ENCODE measurements around the gene ZNF407. TPM values are rescaled to one million over a fixed set of nuclear protein-coding genes. Genes with fewer than 3 reads are reported as not detected.

Gene ZNF407
- total and polyA plus RNA-seq, 10 donors: 2.0 to 41.0 (median 26.3) TPM

DNA sequence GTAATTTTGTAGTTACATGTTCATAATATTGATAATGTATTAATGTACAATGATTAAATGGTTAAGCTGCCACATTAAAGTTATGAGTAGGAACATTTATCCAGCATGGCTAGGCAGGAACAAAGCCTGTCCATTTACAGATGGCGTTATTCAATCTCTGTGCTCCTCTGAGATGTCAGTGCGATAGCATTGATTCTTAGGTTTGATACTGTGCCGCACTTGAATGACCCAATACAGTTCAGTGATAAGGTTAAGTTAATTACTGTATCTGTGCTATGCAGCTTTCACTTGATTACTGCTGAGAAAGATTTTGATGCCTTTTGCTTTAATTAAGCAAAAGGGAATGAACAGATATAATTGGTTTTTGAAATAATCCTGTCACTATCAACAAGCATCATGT is 111.8 kb downstream of the ZNF407 start:
- TF ChIP-seq POLR2AphosphoS5 (IDR thresholded peaks at IDR 0.05): no peak
- TF ChIP-seq, protein P1, sequence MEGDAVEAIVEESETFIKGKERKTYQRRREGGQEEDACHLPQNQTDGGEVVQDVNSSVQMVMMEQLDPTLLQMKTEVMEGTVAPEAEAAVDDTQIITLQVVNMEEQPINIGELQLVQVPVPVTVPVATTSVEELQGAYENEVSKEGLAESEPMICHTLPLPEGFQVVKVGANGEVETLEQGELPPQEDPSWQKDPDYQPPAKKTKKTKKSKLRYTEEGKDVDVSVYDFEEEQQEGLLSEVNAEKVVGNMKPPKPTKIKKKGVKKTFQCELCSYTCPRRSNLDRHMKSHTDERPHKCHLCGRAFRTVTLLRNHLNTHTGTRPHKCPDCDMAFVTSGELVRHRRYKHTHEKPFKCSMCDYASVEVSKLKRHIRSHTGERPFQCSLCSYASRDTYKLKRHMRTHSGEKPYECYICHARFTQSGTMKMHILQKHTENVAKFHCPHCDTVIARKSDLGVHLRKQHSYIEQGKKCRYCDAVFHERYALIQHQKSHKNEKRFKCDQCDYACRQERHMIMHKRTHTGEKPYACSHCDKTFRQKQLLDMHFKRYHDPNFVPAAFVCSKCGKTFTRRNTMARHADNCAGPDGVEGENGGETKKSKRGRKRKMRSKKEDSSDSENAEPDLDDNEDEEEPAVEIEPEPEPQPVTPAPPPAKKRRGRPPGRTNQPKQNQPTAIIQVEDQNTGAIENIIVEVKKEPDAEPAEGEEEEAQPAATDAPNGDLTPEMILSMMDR (IDR thresholded peaks at IDR 0.05 in 8 of 11, conservative IDR thresholded peaks at IDR 0.05 in 3 of 11): no peak
- no peak for TF ChIP-seq POLR2A (IDR thresholded peaks at IDR 0.05)
- WGBS, 5 donors: 94 to 98% (median 96%) methylated on average over 3 of the region's 3 CpGs
- Histone ChIP-seq H3K9me3 (no peaks in the 10 kb centered on the region), H3K36me3 (peaks cover 0 to 15% (median 0%) of the 10 kb centered on the region in 6 donors), H3K4me3 (no peak overlapping the region), H3K4me1 (peaks cover 0 to 5% (median 0%) of the 10 kb centered on the region in 6 donors), H3K27me3 (replicated peaks in 1 of 7) (no peaks in the 10 kb centered on the region), H3K27ac (no peak overlapping the region)
- DNase-seq: no peak
- intact Hi-C loops (cut with DNase I; ENCODE audit: low total_unique reads): no loop called here

DNA sequence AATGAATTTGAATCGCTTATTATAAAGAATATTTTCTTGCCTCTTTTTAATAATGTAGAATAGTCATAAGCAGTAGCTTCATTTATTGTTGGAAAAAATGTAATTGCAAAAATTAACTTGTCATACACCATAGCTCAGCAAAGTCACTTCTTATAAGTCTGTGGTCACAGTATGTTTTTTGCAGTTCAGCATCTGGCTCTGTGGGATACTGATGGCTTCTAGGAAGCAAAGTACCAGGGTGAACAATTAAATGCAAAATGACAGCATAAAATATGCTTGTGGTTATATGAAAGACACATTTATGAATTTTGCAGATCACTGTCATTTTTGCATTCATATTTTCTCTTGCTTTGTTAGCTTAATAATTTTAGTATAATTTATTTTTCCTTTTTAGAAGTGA is 116.5 kb downstream of the ZNF407 start:
- peaks cover 0 to 4% (median 0%) of the 10 kb centered on the region in 6 donors for H3K36me3 ChIP-seq
- intact Hi-C loops (cut with DNase I; ENCODE audit: low total_unique reads): no loop called here
- H3K4me3 ChIP-seq: no peak overlapping the region
- TF ChIP-seq POLR2A (IDR thresholded peaks at IDR 0.05): no peak
- TF ChIP-seq POLR2AphosphoS5 (IDR thresholded peaks at IDR 0.05): no peak
- TF ChIP-seq, protein P1 (IDR thresholded peaks at IDR 0.05 in 8 of 11, conservative IDR thresholded peaks at IDR 0.05 in 3 of 11): no peak
- H3K27ac ChIP-seq: no peak overlapping the region
- DNase-seq: no peak
- H3K9me3 ChIP-seq: peaks cover 0 to under 1% (median 0%) of the 10 kb centered on the region in 8 donors
- H3K27me3 ChIP-seq (replicated peaks in 1 of 7): no peaks in the 10 kb centered on the region
- H3K4me1 ChIP-seq: no peaks in the 10 kb centered on the region
- WGBS, 5 donors: 95 to 100% (median 98%) methylated on average over 1 of the region's 1 CpG

DNA sequence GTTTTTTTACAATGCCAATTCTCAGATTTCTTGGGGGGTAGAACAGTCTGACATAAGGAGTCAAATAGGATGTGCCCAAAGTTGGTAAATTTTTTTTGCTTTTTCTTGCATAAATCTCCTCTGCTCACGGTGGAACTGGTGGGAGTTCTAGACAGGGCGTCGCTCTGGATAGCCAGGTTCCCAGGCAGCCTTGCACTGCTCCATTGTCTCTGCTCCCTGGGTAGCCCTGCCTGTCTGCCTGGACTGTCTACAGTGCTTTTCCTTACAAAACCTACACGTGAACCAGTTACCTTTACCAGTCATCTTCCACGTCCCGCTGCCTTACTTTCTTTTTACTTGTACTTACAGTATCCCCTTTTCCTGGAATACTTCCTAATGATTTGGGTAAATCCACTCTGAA is 117.1 kb downstream of the ZNF407 start:
- Histone ChIP-seq H3K27ac (no peak overlapping the region), H3K27me3 (replicated peaks in 1 of 7) (no peaks in the 10 kb centered on the region), H3K9me3 (peaks cover 0 to 7% (median 0%) of the 10 kb centered on the region in 8 donors), H3K36me3 (peaks cover 0 to 4% (median 0%) of the 10 kb centered on the region in 6 donors), H3K4me3 (no peak overlapping the region), H3K4me1 (no peaks in the 10 kb centered on the region)
- WGBS, 5 donors: 90 to 94% (median 92%) methylated on average over 6 of the region's 6 CpGs
- TF ChIP-seq, protein P1 (IDR thresholded peaks at IDR 0.05 in 8 of 11, conservative IDR thresholded peaks at IDR 0.05 in 3 of 11): no peak
- DNase-seq: no peak
- intact Hi-C loops (cut with DNase I; ENCODE audit: low total_unique reads): no loop called here

DNA sequence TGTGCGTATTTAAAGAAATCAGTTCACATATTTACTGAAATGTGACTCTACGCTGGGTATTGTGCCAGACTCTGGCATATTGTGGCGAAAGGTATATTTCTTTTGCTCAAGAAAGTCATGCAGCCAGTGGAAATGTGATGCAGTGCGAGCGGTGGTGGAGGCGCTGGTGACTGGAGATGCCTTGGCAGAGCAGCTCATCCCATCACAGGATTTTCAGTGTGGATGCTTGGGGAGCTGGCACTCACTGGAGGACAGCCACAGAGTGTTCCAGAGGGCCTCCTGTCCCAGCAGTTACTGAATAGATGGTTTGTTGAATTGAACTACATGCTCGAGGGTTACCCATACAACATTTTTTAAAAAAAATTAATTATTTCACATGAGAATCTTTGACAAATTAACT is 117.6 kb downstream of the ZNF407 start:
- no peaks in the 10 kb centered on the region for H3K27me3 ChIP-seq (replicated peaks in 1 of 7)
- intact Hi-C loops (cut with DNase I; ENCODE audit: low total_unique reads): no loop called here
- DNase-seq: no peak
- no peak overlapping the region for H3K27ac ChIP-seq
- H3K4me1 ChIP-seq: no peaks in the 10 kb centered on the region
- WGBS, 5 donors: 97 to 99% (median 97%) methylated on average over 7 of the region's 7 CpGs
- TF ChIP-seq POLR2AphosphoS5 (IDR thresholded peaks at IDR 0.05) (no peak), POLR2A (IDR thresholded peaks at IDR 0.05) (no peak)
- TF ChIP-seq, protein P1 (IDR thresholded peaks at IDR 0.05 in 8 of 11, conservative IDR thresholded peaks at IDR 0.05 in 3 of 11): no peak
- peaks cover 0 to 7% (median 0%) of the 10 kb centered on the region in 8 donors for H3K9me3 ChIP-seq
- H3K36me3 ChIP-seq: peaks cover 0 to 4% (median 0%) of the 10 kb centered on the region in 6 donors
- H3K4me3 ChIP-seq: no peak overlapping the region
